Ecto neural progenitor cell (in vitro differentiated cells): ENCODE measurements around the gene SPSB4.
"Not testable (repeated sequence)": the region's sequence is repeated elsewhere in the genome, so short reads cannot be mapped to it uniquely, and the experiment has no call there.

Experiments used
- DNase-seq: peaks from one replicate; pipeline ENCODE4 v3.0.0-alpha.2; 2018; ENCODE audit warnings: low spot score

The SPSB4 gene

GRCh38 chr3:141050576-141051442 lies at the start of gene SPSB4:
SPSB4 (plus strand) TSS chr3:141051347; CDS start chr3:141066105, 14,758 bp downstream.
- peak; percentile 97 for DNase-seq

GRCh38 chr3:141006344-141006743 lies 44.8 kb upstream of the SPSB4 start:
- no peak for DNase-seq

- no peak for DNase-seq
These were observed 41.7 kb upstream of the SPSB4 start for GRCh38 chr3:141009496-141009895.

GRCh38 chr3:141011232-141011996 lies 39.7 kb upstream of the SPSB4 start:
- peak; percentile 92 for DNase-seq

GRCh38 chr3:141011997-141012262 lies 39.2 kb upstream of the SPSB4 start:
- DNase-seq: no peak

GRCh38 chr3:141012571-141012970 lies 38.6 kb upstream of the SPSB4 start:
- no peak for DNase-seq

GRCh38 chr3:141015481-141015880 lies 35.7 kb upstream of the SPSB4 start:
- no peak for DNase-seq

- not testable (repeated sequence) for DNase-seq
These were observed 33.5 kb upstream of the SPSB4 start for GRCh38 chr3:141017366-141018322.

GRCh38 chr3:141019244-141019643 lies 31.9 kb upstream of the SPSB4 start:
- DNase-seq: no peak

- DNase-seq: no peak
These were observed 30.9 kb upstream of the SPSB4 start for GRCh38 chr3:141020143-141020830.

GRCh38 chr3:141021261-141021660 lies 29.9 kb upstream of the SPSB4 start:
- DNase-seq: no peak

- no peak for DNase-seq
These were observed 20.9 kb upstream of the SPSB4 start for GRCh38 chr3:141030296-141030695.

GRCh38 chr3:141039589-141039988 lies 11.6 kb upstream of the SPSB4 start:
- DNase-seq: no peak

- no peak for DNase-seq
These were observed 6.2 kb upstream of the SPSB4 start for GRCh38 chr3:141044695-141045641.

- DNase-seq: no peak
These were observed 5.3 kb upstream of the SPSB4 start for GRCh38 chr3:141045849-141046248.

- DNase-seq: no peak
These were observed 4.0 kb upstream of the SPSB4 start for GRCh38 chr3:141047168-141047567.

GRCh38 chr3:141049681-141050080 lies 1.5 kb upstream of the SPSB4 start:
- no peak for DNase-seq

GRCh38 chr3:141051443-141052200 lies 475 bp downstream of the SPSB4 start:
- peak; percentile 85 for DNase-seq

- DNase-seq: peak; percentile 70
These were observed 1.3 kb downstream of the SPSB4 start for GRCh38 chr3:141052201-141053069.
